Measurements from ENCODE around the gene DEF6.

Gene DEF6, protein sequence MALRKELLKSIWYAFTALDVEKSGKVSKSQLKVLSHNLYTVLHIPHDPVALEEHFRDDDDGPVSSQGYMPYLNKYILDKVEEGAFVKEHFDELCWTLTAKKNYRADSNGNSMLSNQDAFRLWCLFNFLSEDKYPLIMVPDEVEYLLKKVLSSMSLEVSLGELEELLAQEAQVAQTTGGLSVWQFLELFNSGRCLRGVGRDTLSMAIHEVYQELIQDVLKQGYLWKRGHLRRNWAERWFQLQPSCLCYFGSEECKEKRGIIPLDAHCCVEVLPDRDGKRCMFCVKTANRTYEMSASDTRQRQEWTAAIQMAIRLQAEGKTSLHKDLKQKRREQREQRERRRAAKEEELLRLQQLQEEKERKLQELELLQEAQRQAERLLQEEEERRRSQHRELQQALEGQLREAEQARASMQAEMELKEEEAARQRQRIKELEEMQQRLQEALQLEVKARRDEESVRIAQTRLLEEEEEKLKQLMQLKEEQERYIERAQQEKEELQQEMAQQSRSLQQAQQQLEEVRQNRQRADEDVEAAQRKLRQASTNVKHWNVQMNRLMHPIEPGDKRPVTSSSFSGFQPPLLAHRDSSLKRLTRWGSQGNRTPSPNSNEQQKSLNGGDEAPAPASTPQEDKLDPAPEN

DNA sequence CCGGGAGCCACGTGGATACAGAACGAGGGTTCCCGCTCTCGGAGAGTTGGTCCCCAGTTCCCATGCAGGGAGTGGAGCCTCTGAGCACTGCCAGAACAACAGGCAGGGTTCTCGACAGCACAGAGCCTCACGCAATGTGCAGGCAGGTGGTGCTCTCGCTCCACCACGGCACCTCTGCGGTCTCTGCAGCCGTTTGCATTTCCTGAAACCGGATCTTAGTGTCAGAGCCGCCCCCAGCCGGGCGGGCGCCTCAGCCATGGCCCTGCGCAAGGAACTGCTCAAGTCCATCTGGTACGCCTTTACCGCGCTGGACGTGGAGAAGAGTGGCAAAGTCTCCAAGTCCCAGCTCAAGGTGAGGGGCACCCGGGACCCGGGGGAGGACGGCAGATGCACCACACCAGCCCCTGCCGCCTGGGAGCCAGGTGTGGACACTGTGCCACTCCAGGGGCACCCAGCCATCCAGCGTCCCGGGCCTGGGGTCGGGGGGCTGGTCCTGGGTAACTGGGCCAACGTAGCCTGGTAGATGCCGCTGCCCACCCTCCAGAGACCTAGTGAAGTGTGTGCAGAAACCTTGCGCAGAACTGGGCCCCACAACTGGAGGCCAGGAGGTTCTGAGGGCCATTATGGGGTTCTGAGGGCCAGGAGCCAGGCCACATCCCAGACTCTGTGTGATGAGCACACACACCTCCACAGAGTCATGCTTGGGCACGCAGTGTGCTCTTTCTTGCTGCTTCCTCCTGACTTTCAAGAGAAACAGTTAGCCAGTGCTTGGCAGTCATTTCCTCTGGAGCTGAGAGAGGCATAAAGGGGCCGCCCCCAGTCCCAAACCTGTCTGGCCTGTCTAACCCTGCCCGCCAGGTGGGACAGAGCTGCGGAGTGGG lies at the start of gene DEF6:
Gene DEF6, plus strand, starts transcription at position 218 of the 881 bp plus-strand sequence. Its CDS starts 39 bp downstream, at position 257.
- FAIRE-seq: no peak

DNA sequence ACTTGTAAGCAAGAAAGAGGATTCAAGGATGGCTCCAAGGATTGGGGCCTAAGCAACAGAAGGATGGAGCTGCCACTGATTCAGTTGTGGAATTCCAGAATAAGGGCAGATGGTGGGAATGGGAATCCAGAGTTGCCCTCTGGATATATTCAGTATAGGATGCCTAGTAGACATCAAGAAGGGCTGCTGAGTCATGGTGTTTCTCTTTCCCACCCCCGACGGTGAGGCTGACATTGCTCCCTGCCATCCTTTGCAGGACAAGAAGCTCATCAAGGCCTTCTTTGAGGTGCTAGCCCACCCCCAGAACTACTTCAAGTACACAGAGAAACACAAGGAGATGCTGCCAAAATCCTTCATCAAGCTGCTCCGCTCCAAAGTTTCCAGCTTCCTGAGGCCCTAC lies 49.3 kb upstream of the DEF6 start:
- FAIRE-seq: no peak

DNA sequence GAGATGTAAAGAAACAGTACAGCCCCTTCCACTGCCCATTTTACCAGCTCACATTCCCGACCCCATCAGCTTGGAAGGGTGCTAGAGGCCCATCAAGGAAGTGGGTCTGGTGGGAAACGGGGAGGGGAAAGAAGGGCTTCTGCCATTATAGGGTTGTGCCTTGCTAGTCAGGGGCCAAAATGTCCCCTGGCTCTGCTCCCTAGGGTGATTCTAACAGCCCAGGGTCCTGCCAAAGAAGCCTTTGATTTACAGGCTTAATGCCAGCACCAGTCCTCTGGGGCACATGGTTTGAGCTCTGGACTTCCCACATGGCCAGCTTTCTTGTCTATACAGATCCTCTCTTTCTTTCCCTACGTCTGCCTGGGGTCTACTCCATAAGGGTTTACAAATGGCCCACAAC lies 48.7 kb upstream of the DEF6 start:
- no peak for FAIRE-seq

DNA sequence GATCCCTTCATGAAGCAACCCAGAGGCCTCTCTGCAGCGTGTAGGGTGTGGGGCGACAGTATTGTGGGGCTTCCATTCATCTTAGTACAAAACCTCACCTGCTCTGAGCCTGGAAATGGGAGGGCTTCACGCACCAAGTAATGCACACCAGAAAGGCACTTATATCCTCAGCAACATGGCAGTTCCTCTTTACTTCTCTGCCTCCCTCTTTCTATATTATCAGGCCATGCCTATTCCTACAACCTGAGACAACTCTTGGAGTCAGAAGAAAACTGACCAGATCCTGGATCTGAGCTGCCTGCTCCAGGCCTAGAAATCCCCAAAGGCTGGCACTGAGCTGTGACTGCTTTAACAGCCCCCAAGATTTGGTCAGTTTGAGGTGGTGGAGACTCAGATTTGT lies 45.7 kb upstream of the DEF6 start:
- no peak for FAIRE-seq

DNA sequence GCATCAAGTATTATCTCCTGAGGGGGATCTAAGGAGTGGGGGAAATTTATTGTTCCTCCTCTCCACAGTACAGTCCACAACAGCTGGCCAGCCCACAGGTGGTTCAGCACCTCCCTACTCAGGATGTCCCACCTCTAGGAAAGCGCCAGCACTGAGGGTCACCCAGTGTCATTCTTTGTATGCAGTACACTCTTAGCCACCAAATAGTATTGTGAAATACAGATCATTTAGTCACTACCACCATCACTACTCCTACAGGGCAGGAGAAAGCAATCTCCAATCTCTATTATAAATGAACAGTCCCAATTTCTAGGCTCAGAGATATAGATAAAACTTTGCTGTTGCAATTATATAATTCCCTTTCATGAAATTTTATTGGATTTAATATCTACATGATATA lies 44.4 kb upstream of the DEF6 start:
- no peak for FAIRE-seq

DNA sequence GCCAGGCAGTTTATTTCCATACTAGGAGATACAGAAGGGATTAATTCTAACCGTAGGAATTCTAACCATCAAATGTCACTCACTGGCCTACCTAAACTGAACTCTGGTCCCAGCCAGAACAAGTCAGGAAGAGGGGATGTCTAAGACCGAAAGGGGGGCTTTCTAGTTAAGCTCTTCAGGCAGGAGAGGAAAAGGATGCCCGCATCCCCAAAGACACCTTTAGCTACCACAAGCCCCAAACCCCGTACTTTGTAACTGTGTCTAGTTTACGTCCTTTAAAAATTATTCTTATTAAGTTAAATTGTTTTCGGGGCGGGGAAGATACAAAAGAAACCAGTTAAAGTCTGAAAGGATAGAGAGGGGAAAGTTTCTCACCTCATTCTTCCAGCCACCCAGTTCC lies 39.3 kb upstream of the DEF6 start:
- FAIRE-seq: no peak

DNA sequence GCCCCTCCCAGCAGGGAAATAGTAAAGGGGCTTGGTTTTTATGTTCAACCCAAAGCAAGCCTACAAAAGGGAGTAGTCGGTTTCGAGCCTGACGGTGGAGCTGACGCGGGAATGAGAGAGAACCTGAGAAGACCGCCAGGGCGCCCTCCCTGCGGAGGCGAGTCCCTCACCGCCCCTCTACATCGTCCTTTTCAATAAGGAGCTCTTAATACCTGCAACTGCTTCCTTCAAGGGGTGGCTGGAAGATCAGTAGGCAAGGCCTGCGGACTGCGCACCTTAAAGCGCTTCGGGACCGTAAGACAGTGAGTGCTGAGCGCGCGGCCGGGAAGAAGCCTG lies 38.8 kb upstream of the DEF6 start:
- no peak for FAIRE-seq

DNA sequence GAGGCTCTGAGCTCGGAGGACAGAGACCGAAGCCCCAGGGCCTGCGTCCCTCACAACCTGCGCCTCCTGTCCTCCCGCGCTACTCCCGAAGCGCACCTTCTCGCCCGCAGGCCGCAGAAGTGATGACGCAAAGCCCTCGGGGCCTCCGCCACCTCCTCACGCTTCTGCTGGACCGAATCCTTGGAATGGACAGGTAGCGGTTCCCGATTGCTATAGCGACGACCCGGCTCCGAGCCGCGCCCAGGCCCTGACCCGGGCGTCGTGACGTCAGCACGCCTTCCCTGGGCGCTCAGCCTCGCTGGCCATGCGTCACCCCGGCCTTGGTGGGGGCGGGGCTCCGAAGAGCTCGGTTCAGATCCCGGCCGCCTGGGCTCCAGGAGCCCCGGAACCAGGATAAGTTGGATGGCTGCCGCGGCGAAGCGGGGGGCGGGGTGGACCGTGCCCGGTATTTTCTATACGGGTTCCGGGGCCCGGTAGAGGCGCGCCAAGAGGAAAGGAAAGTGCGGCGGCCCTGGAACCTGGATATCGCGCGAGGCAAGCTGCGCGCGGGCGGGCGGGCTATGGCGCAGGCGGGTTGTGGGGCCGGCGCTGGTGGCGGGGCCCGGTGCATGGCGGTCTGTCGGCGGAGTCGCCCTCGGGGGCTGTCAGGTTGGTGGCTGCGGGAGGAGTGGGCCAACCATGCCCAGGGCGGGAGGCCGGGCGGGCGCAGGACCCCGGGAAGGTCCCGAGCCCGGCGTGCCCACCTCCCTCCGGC lies 38.2 kb upstream of the DEF6 start, which contains the start of gene ZNF76:
Gene ZNF76, plus strand, starts transcription at position 542 of the 754 bp plus-strand sequence. CDS start 21,417 bp downstream, outside the sequence.
- FAIRE-seq: peak; percentile 84

DNA sequence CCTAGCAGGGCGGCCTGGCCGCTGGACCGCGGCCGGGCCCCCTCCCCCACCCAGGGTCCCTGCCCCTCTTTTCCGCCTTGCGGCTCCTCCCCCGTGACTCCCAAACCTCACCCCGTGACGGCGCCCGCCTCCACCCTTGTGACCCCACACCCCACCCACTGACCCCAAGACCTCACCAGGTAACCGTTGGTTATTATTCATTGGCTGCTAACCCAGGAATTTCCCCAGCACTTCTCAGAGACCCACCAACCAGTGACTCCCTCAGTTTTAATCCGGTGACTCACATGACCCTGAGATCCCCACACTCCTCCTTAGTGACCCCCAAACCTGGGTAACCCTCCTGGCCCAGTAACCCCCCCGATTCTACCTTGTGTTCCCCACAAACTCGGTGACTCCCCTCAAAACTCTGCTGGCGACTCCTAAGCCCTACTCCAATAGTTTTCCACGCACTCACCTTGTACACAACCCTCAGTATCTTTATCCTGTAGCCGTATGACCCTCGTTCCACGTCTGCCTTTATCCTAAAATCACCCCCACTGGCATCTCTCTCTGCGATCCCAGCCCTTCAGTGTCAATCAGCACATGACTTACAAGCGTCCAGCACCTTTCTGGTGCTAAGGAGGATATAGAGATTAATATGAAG lies 37.5 kb upstream of the DEF6 start:
- peak; percentile 89 for FAIRE-seq

DNA sequence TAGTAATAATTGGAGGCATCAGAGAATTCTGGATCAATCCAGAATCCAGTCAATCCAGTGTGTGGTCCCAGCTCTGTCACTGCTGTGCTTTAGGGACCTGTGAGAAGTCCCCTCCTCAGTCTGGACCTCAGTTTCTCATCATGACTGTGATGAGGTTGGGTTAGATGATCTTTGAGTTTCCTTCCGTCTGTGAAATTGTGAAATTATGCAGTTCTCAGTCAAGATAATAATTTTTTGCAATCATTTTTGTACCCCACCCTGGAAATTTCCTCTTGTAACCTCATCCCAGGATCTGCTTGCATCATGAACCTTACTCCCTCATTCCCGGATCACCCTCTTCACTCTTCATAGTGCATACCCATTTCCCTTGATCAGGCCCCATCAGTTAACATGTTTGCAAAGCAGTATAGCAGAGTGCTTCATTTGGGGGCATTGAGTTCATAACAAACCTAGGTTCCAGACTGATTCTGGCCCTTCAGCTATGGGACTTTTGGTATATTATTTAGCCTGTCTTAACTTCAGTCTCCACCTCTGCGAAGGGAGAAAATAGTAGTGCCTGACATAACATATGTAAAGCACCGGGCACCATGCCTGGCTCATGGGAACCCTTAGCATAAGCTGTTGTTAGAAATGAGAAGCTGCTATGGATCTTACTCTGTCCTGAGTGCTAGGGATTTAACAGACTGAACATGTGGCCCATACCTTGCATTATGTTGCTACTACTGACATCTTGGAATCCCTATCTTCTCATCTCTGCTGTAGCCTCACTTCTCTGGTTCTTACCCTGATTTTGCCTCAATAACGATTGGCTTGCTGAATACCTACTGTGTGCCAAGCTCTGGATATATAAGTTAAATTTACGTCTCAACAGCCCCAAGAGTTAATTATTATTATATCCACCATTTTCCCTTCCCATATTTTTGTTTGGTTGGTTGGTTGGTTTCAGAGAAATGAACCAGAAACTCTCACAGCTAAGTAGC lies 36.7 kb upstream of the DEF6 start:
- no peak for FAIRE-seq

DNA sequence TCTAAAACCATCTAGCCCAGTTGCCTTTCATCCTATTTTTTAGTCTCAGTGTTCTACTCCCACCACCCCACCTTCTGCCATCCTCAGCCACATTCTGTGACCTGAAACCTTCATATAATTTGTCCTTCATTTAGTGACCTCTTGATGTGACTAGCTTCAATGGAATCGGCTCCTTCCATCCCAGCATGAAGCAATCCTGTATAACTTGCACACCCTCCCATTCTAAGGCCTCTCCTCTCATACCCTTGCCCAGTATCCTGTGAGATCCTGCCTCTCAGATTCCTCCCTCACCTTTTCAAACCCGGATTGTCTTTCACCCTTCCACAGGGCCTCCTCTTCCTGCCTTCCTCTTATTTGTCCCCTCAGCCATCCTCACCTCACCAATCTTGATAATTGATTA lies 35.0 kb upstream of the DEF6 start:
- no peak for FAIRE-seq

DNA sequence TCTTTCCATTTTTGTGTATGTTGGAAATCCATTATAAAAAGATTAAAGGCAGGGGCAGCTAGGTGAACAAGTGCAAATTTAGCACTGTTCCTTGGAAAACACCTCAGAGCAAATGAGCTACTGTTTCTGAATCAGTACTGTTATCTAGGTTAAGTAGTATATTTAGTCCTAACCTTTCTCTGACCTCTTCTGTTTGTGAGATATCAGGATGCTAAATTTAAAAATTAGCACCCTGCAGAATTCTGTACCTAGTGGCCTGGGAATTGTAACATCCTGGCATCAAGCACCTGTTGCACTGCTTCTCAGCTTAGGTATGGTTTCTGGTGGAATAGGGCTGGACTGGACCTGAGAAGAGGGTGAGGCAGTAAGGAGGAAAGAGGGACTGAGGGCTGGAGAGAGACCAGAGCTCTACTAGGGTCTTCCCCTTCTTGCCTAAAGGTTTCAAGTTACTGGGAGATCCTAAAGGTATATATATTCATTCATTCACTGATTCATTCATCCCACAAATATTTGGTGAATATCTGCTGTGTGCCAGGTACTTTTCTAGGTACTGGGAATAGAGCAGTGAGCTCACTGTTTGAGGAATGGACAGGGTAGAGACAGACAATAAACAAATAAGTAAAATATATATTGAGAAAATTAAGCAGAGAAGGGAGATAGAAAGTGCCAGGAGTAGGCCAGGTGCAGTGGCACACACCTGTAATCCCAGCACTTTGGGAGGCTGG lies 32.9 kb upstream of the DEF6 start:
- no peak for FAIRE-seq

DNA sequence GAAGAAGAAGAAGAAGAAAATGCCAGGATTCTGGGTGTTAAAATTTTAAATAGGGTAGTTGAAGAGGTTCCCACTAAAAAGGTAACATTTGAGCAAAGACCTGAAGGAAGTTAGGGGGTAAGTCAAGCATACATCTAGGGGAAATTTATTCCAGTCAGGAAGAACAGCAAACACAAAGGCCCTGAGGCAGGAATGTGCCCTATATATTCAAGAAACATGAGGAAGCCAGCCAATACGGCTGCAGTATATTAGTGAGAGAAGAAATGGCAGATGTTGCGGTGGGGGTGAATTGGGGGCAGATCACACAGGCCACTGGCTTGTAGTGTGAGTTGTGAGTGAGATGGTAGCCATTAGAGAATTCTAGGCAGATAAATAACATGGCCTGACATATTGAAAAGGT lies 32.1 kb upstream of the DEF6 start:
- FAIRE-seq: no peak

DNA sequence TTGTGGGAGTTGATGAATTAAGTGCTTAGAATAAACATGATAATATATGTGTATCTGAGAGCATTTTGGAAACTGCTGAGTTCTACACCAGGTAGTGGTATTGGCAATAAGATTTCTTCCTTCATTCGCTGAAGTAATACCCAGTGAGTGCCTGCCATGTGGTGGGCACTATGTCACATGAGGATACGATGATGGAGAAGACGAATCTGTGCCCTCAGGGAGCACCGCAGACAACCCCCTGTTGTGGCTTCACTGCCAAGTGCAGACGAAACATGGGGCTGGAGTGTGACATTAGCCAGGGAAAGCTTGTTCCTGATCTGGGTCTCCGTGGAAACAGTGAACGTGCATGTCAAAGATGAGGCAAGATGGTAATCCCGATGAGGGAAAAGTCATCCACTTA lies 30.2 kb upstream of the DEF6 start:
- no peak for FAIRE-seq

DNA sequence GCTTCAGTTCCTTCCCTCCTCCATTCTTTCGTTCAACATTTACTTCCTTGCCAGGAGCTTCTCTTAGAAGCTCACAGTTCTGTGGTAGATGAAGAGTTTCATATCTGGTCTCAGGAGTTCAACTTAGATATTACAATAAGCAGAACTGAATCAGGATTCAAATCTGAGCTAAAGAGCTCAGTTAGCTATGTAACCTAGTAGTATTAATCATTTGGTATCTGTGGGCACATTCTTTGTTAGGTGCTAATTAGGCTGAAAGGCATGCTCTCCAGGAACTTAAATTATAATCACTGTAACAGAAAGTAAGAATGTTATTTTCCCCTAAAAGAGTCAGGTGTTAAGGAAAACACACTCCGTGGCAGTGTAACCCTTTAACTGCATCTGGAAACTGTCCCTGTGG lies 29.7 kb upstream of the DEF6 start:
- no peak for FAIRE-seq

DNA sequence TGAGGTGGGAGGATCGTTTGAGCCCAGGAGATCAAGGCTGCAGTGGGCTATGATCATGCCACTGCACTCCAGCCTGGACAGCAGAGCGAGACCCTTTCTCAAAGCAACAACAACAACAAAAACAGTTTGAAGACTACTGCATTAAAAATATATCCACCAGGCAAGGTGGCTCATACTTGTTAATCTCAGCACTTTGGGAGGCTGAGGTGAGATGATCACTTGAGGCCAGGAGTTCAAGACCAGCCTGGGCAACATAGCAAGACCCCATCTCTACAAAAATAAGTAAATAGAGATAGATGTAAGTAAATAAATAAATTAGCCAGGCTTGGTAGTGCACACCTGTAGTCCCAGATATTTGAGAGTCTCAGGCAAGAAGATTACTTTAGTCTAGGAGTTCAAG lies 25.6 kb upstream of the DEF6 start:
- no peak for FAIRE-seq

DNA sequence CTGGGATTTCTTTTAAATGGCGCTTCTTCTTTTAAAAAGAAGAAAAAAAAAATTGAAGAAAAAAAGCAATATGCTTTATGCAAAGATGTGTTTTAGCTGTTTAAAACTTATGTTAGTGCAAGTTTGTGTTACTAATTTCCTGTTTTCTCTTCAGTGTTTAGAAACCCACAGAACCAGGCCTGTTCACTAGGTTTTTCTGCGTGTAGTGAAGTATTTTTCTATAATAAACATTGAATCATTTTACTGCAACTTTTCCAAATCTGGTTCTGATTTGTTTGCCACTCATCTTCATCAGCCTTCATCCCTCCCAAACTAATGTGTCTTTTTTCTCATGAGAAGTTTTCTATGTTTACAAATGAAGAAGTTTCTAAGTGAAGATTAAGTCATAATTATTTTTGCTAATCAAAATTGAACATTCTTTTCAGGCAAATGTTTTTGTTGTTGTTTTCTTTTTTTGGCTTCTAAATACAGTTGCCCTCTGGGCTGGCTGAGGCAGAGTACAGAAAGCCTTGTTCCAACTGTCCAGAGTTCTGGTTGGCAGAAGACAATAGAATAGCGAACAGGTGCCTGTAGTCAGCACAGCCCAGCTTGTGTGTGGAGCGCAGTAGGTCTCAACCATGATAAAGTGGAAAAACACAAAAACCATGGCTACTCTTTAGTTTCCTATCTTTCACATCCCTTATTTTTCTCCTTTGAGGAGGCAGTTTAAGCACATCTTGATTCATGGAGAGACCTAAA lies 23.6 kb upstream of the DEF6 start:
- FAIRE-seq: no peak

DNA sequence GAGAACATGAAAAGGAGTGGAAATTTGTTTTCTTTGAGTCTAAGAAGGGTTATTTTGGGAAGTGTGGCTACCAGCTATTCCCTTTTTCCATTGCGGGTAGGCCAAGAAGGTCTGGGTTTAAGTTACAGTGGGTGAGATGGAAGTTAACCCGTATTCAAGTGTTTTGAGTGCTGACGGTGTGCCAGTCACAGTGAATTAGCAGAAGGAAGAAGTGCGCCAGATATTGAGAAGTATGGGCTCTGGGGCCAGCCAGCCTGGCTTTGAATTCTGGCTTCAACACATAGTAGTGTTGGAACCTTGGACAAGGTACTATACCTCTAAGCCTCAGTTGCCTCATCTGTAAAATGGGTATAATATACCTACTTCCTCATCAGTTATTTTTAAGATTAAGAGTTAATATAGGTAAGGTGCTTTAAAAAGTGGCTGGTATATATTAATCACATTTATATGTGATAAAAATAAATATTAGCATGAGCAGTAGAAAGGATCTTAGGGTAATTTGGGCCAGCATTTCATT lies 21.8 kb upstream of the DEF6 start:
- FAIRE-seq: no peak

DNA sequence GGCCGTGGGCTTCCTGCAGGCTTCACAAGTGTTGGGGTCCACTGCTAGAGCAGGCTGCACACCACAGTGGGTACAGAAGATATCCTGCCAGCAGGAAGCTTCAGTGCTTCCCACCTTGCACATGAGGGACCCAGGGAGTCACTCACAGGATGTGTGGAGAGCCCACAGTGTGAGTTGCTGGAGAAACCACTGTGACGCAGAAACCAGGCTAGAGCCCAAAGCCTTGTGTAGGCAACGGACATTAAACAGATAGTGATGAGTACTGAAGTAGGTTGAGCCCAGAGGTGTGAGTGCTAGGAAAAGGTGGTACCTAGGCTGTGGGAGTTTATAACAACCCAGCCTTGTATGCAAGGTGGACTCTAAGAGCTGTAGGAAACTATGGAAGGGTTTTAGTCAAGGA lies 18.9 kb upstream of the DEF6 start:
- FAIRE-seq: no peak
